Smooth muscle cell (in vitro differentiated cells): ENCODE measurements around the gene SFSWAP. TPM values are rescaled to one million over a fixed set of nuclear protein-coding genes. Genes with fewer than 3 reads are reported as not detected.

Experiments
- DNase-seq: peaks from one replicate; lab custom pipeline; 2025; ENCODE audit not compliant: unreplicated experiment; lab: John Stamatoyannopoulos, UW
- H2AFZ ChIP-seq: fragments of 200-600 bp; sonication (generic); 2 replicates; pipeline ENCODE4 v1.6.0; 2016; ENCODE audit warnings: antibody characterized with exemption, low read depth, mild to moderate bottlenecking
- H3F3A ChIP-seq: fragments of 200-600 bp; sonication (generic); 2 replicates; pipeline ENCODE4 v1.6.0; 2017; ENCODE audit warnings: antibody characterized with exemption, low read depth
- H3K27ac ChIP-seq: fragments of 200-600 bp; sonication (generic); 2 replicates; pipeline ENCODE4 v1.5.1; 2016; ENCODE audit warnings: low read depth, mild to moderate bottlenecking
- H3K27me3 ChIP-seq: fragments of 200-600 bp; sonication (generic); 2 replicates; pipeline ENCODE4 v1.6.1; 2016; ENCODE audit warnings: low read depth, mild to moderate bottlenecking
- H3K36me3 ChIP-seq: fragments of 200-600 bp; sonication (generic); 2 replicates; pipeline ENCODE4 v1.5.1; 2016; ENCODE audit warnings: low read depth
- H3K4me1 ChIP-seq: fragments of 200-600 bp; sonication (generic); 2 replicates; pipeline ENCODE4 v1.5.1; 2016; ENCODE audit warnings: low read depth
- H3K4me2 ChIP-seq: fragments of 200-600 bp; sonication (generic); 2 replicates; pipeline ENCODE4 v1.6.0; 2016; ENCODE audit warnings: mild to moderate bottlenecking
- H3K4me3 ChIP-seq: fragments of 200-600 bp; sonication (generic); 2 replicates; pipeline ENCODE4 v1.5.1; 2016; ENCODE audit warnings: mild to moderate bottlenecking
- H3K79me2 ChIP-seq: fragments of 200-600 bp; sonication (generic); 2 replicates; pipeline ENCODE4 v1.6.0; 2016; ENCODE audit warnings: low read depth, mild to moderate bottlenecking
- H3K9ac ChIP-seq: fragments of 200-600 bp; sonication (generic); 2 replicates; pipeline ENCODE4 v1.6.0; 2016; ENCODE audit warnings: low read depth
- H3K9me3 ChIP-seq: fragments of 200-600 bp; sonication (generic); replicated peaks from 2 replicates; pipeline ENCODE4 v1.5.1; 2016; ENCODE audit warnings: low read depth
- H4K20me1 ChIP-seq: fragments of 200-600 bp; sonication (generic); 2 replicates; pipeline ENCODE4 v1.6.0; 2016; ENCODE audit warnings: low read depth
- WGBS: methylation state at CpG from one replicate; pipeline ENCODE4 v1.1.7; 2016; ENCODE audit warnings: low lambda C conversion rate; 5-methylcytosine and 5-hydroxymethylcytosine counted together
- polyA plus RNA-seq: library from polyadenylated mRNA; unstranded; fragments of >200 nt; fragmentation: Nextera tagmentation; extraction: Ambion mirVana; gene quantifications from 2 replicates; pipeline ENCODE4 v1.2.1, GENCODE V29; 2016
- total RNA-seq: library from RNA; depleted of rRNA; stranded (reverse); fragments of >200 nt; gene quantifications from 2 replicates; pipeline ENCODE4 v1.2.3, GENCODE V29; 2014
- TF ChIP-seq, protein P1 (sequence below): fragments of 200-600 bp; sonication (generic); IDR thresholded peaks from 2 replicates; pipeline ENCODE4 v1.5.1; 2017; ENCODE audit warnings: borderline replicate concordance, mild to moderate bottlenecking, antibody characterized with exemption; ENCODE audit not compliant: insufficient read depth, poor library complexity, severe bottlenecking

Gene SFSWAP
- total and polyA plus RNA-seq, 2 experiments from 2014 or later, result 24.1 to 32.3 TPM

DNA sequence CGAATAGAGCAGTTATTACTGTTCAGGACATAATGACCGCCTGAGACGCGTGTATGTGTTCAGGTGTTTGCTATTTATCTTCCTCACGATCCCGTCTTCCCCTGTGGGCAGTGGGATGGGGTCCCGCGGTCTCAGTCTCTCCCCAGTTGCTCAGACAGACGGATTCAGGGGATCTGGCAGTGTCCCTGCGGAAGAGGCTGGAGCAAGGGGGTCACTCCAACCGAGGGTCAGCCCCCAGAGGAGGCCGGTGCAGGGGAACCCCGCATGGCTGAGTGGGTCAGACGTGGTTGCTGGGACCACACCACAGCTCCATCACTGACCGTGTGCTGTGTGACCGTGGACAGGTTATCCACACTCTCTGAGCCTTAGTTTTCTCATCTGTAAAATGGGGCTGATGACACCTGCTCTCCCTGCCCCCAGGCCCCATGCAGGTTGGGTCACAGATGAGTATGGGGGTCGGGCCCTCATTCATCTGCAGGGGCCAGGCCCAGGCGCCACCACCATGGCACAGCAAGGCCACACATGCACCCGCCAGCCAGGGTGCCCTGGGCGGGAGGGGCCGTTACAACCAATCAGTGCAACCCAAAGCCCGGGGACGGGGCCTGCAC lies 122.5 kb downstream of the SFSWAP start:
- Histone ChIP-seq H3K36me3 (no peaks in the 10 kb centered on the region), H4K20me1 (no peaks in the 10 kb centered on the region), H3K27me3 (peaks cover 38% of the 10 kb centered on the region), H3F3A (no peaks in the 10 kb centered on the region), H3K79me2 (no peaks in the 10 kb centered on the region), H3K9me3 (no peaks in the 10 kb centered on the region), H3K9ac (no peak overlapping the region), H3K4me1 (peaks cover 11% of the 10 kb centered on the region), H3K4me3 (no peak overlapping the region), H3K27ac (no peak overlapping the region), H2AFZ (no peak overlapping the region), H3K4me2 (no peak overlapping the region)
- WGBS, result 92% methylated on average over 23 of the region's 23 CpGs
- no peak for DNase-seq
- TF ChIP-seq, protein P1, sequence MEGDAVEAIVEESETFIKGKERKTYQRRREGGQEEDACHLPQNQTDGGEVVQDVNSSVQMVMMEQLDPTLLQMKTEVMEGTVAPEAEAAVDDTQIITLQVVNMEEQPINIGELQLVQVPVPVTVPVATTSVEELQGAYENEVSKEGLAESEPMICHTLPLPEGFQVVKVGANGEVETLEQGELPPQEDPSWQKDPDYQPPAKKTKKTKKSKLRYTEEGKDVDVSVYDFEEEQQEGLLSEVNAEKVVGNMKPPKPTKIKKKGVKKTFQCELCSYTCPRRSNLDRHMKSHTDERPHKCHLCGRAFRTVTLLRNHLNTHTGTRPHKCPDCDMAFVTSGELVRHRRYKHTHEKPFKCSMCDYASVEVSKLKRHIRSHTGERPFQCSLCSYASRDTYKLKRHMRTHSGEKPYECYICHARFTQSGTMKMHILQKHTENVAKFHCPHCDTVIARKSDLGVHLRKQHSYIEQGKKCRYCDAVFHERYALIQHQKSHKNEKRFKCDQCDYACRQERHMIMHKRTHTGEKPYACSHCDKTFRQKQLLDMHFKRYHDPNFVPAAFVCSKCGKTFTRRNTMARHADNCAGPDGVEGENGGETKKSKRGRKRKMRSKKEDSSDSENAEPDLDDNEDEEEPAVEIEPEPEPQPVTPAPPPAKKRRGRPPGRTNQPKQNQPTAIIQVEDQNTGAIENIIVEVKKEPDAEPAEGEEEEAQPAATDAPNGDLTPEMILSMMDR, result no peak

DNA sequence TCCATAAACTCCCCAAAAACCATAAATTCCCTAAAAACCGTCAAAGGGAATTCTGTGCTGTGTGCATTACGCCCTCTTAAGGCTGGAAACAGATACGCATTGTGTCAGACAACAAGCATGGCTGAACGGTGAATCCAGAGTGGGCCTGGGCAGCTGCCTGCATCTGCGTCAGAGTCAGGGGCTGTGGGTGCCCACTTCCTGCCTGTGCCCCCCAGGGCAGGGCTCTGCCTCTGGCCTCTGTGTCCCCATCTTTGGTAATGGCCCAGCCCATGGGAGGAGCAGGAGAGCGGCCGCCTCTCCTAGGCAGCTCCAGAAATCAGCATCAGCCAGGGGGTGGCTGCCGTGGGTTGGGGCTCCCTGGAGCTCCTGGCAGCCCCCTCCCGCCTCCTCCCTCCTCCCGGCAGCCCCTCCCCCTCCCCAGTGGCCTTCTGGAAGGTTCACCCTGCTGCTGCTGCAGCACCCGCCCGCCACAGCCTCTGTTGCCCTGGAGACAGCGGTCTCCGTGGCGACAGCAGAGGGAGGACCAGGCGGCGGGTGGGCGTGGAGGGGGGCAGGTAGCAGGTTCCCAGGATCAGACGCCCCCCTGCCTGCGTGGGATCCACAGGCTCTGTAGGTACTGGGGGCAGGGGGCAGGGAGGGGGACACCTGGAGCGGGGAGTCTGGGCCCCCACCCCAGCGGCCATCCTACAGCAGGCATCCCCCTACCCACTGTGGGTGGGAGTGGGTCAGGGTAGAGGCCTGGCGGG lies 123.2 kb downstream of the SFSWAP start:
- Histone ChIP-seq H2AFZ (no peak overlapping the region), H3K27me3 (peaks cover 32% of the 10 kb centered on the region), H3K9ac (no peak overlapping the region), H3K4me1 (peaks cover 8% of the 10 kb centered on the region), H3K9me3 (no peaks in the 10 kb centered on the region), H3K36me3 (no peaks in the 10 kb centered on the region), H3K79me2 (no peaks in the 10 kb centered on the region), H3K4me3 (no peak overlapping the region), H3F3A (no peaks in the 10 kb centered on the region), H4K20me1 (no peaks in the 10 kb centered on the region), H3K27ac (no peak overlapping the region), H3K4me2 (no peak overlapping the region)
- 86% methylated on average over 17 of the region's 23 CpGs for WGBS
- DNase-seq, result no peak
- TF ChIP-seq, protein P1, result peak; percentile 18

DNA sequence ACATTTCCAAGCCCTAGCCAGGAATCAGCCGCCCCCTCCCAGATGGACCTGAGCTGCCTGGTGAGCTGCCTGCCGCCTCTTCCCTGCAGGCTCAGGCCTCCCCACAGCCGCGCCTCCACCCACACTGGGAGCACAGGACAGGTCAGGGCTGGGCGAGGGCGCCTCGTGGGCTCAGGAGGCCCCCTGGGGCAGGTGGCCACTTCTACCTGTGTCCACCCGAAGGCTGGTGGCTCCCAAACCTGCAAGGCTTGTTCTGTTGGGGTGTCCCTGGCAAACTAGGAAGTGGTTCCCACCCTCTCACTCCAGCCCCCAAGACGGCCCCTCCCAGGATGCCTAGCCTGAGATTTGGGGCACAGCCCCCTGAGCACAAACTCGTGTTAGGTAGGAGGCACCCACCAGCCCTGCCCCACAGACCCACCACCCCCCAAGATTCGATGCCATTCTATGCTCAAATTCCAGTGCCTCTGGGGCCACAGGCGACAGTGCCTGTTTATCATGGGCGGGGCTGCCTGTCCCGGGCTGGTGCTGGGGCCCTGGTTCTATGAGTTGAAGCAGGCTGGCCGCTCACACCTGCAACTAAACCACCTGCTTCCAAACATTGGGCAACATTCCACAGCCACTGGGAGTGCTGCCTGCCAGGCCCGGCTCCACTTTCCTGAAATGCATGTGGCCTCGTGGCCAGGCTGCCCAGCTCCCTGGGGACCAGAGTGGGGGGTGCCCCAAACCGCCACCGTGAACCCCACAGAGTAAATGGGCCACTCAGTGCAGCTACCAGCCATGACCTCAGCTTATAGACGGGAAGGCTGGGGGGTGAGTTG lies 124.1 kb downstream of the SFSWAP start:
- H3K4me3 ChIP-seq, result no peak overlapping the region
- TF ChIP-seq, protein P1, result no peak
- no peaks in the 10 kb centered on the region for H3K9me3 ChIP-seq
- H3K27ac ChIP-seq, result no peak overlapping the region
- no peaks in the 10 kb centered on the region for H3F3A ChIP-seq
- 82% methylated on average over 19 of the region's 20 CpGs for WGBS
- no peaks in the 10 kb centered on the region for H3K79me2 ChIP-seq
- H3K36me3 ChIP-seq, result no peaks in the 10 kb centered on the region
- DNase-seq, result no peak
- H3K9ac ChIP-seq, result no peak overlapping the region
- H2AFZ ChIP-seq, result no peak overlapping the region
- no peak overlapping the region for H3K4me2 ChIP-seq
- H3K4me1 ChIP-seq, result no peaks in the 10 kb centered on the region
- H4K20me1 ChIP-seq, result no peaks in the 10 kb centered on the region
- H3K27me3 ChIP-seq, result peaks cover 23% of the 10 kb centered on the region
